Keratinocyte (primary cell): ENCODE measurements around the gene LRRC75B. TPM values are rescaled to one million over a fixed set of nuclear protein-coding genes. Genes with fewer than 3 reads are reported as not detected.

ENCODE experiments used
- DNase-seq: peaks from one replicate; pipeline ENCODE4 v3.0.0-alpha.2; 2011; ENCODE audit warnings: low read depth, missing footprints, low spot score
- FAIRE-seq: peaks from 2 replicates; lab custom pipeline; 2011; peaks lifted over from hg19 to GRCh38; lab: Jason Lieb, UNC
- H2AFZ ChIP-seq: 2 replicates; pipeline ENCODE4 v1.6.0; 2012; ENCODE audit warnings: low read length, control low read depth, inconsistent platforms; ENCODE audit not compliant: control insufficient read depth
- H3K27ac ChIP-seq: 2 replicates; pipeline ENCODE4 v1.5.1; 2011; ENCODE audit warnings: low read length; ENCODE audit not compliant: control insufficient read depth, insufficient read depth
- H3K27me3 ChIP-seq: 3 replicates; pipeline ENCODE4 v1.6.0; 2011; ENCODE audit warnings: low read length; ENCODE audit not compliant: control insufficient read depth, insufficient read depth; ENCODE audit errors: extremely low read depth
- H3K36me3 ChIP-seq, 2 experiments: 2 replicates in 1 of 2; 3 replicates in 1 of 2; pipeline ENCODE4 v1.5.1; 2011; ENCODE audit warnings: low read length in 2 of 2, mild to moderate bottlenecking in 1 of 2; ENCODE audit not compliant: control insufficient read depth in 2 of 2, insufficient read depth in 2 of 2; ENCODE audit errors: extremely low read depth in 1 of 2
- H3K4me1 ChIP-seq: 3 replicates; pipeline ENCODE4 v1.5.1; 2011; ENCODE audit warnings: low read length; ENCODE audit not compliant: control insufficient read depth, insufficient read depth; ENCODE audit errors: extremely low read depth
- H3K4me2 ChIP-seq: 3 replicates; pipeline ENCODE4 v1.6.0; 2011; ENCODE audit warnings: low read depth, low read length; ENCODE audit not compliant: control insufficient read depth, insufficient read depth; ENCODE audit errors: extremely low read depth
- H3K4me3 ChIP-seq, 3 experiments: fragments of 200-600 bp in 1 of 3; sonication (generic) in 1 of 3; 2 replicates in 2 of 3; 3 replicates in 1 of 3; pipeline ENCODE4 v1.5.1; 2011 to 2016; ENCODE audit warnings: low read length in 3 of 3, mild to moderate bottlenecking in 3 of 3, control low read depth in 2 of 3, inconsistent platforms in 1 of 3, low read depth in 1 of 3, mixed read lengths in 1 of 3, mixed run types in 1 of 3, moderate library complexity in 1 of 3; ENCODE audit not compliant: control insufficient read depth in 2 of 3, insufficient read depth in 2 of 3; ENCODE audit errors: extremely low read depth in 1 of 3
- H3K79me2 ChIP-seq: 2 replicates; pipeline ENCODE4 v1.6.0; 2012; ENCODE audit warnings: low read length; ENCODE audit not compliant: control insufficient read depth, insufficient read depth
- H3K9ac ChIP-seq: 3 replicates; pipeline ENCODE4 v1.6.0; 2011; ENCODE audit warnings: low read length; ENCODE audit not compliant: control insufficient read depth, insufficient read depth; ENCODE audit errors: extremely low read depth
- H3K9me1 ChIP-seq: 3 replicates; pipeline ENCODE4 v1.6.0; 2011; ENCODE audit warnings: low read length; ENCODE audit not compliant: control insufficient read depth, insufficient read depth; ENCODE audit errors: extremely low read depth
- H3K9me3 ChIP-seq: 2 replicates; pipeline ENCODE4 v1.5.1; 2012; ENCODE audit warnings: low read depth, low read length; ENCODE audit not compliant: control insufficient read depth
- H4K20me1 ChIP-seq: 3 replicates; pipeline ENCODE4 v1.6.0; 2011; ENCODE audit warnings: low read length; ENCODE audit not compliant: control insufficient read depth, insufficient read depth; ENCODE audit errors: extremely low read depth
- EZH2 ChIP-seq: IDR thresholded peaks from one replicate; pipeline ENCODE4 v1.6.1; 2012; ENCODE audit warnings: inconsistent platforms, mild to moderate bottlenecking, low read length, moderate library complexity
- dilution Hi-C: fragments of 300-500 bp; cut with MboI; formaldehyde crosslinking; loops from one replicate; pipeline ENCODE4 v1.7.0; 2020; ENCODE audit warnings: low sequenced_read_pairs; ENCODE audit not compliant: extremely low pct_ligation_motif_present
- polyA plus RNA-seq, 5 experiments: library from polyadenylated mRNA; depleted of rRNA in 3 of 5; stranded (reverse) in 3 of 5; stranded (forward) in 1 of 5; unstranded in 1 of 5; fragments of >200 nt; gene quantifications; 1 replicate in 1 of 5; 2 replicates in 3 of 5; 3 replicates in 1 of 5; pipeline versions ENCODE4 v1.2.1 to v1.2.3, GENCODE V29; 2011 to 2012; ENCODE audit warnings: missing spikeins in 2 of 5, low read depth in 1 of 5, low replicate concordance in 1 of 5
- TF ChIP-seq, protein P1 (sequence below), 3 experiments: IDR thresholded peaks in 1 of 3; conservative IDR thresholded peaks in 1 of 3; optimal IDR thresholded peaks in 1 of 3; 2 replicates in 2 of 3; 3 replicates in 1 of 3; pipeline versions ENCODE3 to v1.5.1; 2011; ENCODE audit warnings: low read length in 3 of 3, mild to moderate bottlenecking in 3 of 3, moderate library complexity in 2 of 3, control low read depth in 1 of 3, inconsistent platforms in 1 of 3; ENCODE audit not compliant: insufficient read depth in 2 of 3; ENCODE audit errors: extremely low read depth in 1 of 3

Gene LRRC75B
- polyA plus RNA-seq, 1 donor (not counting 4 experiments of a cell fraction or from before 2014, with no cell fraction given), result 4.3 TPM

DNA sequence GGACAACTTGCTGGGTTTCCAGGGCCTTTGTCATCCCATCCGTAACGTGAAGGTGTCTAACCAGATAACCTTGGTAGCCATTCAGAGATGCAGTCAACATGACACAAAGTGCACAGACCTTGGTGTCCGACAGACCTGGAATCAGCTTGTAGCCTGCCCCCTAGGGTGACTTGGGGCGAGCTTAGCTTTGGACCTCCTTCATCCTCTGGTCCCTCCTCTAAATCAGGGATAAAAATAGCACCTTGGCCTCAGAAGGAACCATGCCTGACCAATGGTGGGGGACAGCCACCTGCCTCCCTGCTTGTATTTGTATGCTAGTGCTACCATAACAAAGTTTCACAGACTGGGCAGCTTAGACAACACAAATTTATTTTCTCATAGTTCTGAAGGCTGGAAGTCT is 33.4 kb downstream of the LRRC75B start:
- no peak overlapping the region for H3K9ac ChIP-seq
- no peaks in the 10 kb centered on the region for H3K27me3 ChIP-seq
- no peak overlapping the region for H3K4me3 ChIP-seq
- no peak overlapping the region for H3K27ac ChIP-seq
- H3K9me1 ChIP-seq, result peaks cover 4% of the 10 kb centered on the region
- H3K4me1 ChIP-seq, result peaks cover 11% of the 10 kb centered on the region
- no peak overlapping the region for H3K4me2 ChIP-seq
- no peak for TF ChIP-seq EZH2
- TF ChIP-seq, protein P1, sequence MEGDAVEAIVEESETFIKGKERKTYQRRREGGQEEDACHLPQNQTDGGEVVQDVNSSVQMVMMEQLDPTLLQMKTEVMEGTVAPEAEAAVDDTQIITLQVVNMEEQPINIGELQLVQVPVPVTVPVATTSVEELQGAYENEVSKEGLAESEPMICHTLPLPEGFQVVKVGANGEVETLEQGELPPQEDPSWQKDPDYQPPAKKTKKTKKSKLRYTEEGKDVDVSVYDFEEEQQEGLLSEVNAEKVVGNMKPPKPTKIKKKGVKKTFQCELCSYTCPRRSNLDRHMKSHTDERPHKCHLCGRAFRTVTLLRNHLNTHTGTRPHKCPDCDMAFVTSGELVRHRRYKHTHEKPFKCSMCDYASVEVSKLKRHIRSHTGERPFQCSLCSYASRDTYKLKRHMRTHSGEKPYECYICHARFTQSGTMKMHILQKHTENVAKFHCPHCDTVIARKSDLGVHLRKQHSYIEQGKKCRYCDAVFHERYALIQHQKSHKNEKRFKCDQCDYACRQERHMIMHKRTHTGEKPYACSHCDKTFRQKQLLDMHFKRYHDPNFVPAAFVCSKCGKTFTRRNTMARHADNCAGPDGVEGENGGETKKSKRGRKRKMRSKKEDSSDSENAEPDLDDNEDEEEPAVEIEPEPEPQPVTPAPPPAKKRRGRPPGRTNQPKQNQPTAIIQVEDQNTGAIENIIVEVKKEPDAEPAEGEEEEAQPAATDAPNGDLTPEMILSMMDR (optimal IDR thresholded peaks at IDR 0.05 in 1 of 3, IDR thresholded peaks at IDR 0.05 in 1 of 3, conservative IDR thresholded peaks at IDR 0.05 in 1 of 3; ENCODE audit: extremely low read depth in 1 of 3, insufficient read depth in 2 of 3, low read length in 3 of 3), result no peak
- peaks cover 84% of the 10 kb centered on the region for H3K79me2 ChIP-seq
- H3K9me3 ChIP-seq, result no peaks in the 10 kb centered on the region
- peaks cover 27 to 35% of the 10 kb centered on the region in 2 experiments for H3K36me3 ChIP-seq
- H4K20me1 ChIP-seq, result peaks cover 10% of the 10 kb centered on the region
- DNase-seq (no peak), FAIRE-seq (no peak)
- no peak overlapping the region for H2AFZ ChIP-seq
- dilution Hi-C loops, result no loop called here

DNA sequence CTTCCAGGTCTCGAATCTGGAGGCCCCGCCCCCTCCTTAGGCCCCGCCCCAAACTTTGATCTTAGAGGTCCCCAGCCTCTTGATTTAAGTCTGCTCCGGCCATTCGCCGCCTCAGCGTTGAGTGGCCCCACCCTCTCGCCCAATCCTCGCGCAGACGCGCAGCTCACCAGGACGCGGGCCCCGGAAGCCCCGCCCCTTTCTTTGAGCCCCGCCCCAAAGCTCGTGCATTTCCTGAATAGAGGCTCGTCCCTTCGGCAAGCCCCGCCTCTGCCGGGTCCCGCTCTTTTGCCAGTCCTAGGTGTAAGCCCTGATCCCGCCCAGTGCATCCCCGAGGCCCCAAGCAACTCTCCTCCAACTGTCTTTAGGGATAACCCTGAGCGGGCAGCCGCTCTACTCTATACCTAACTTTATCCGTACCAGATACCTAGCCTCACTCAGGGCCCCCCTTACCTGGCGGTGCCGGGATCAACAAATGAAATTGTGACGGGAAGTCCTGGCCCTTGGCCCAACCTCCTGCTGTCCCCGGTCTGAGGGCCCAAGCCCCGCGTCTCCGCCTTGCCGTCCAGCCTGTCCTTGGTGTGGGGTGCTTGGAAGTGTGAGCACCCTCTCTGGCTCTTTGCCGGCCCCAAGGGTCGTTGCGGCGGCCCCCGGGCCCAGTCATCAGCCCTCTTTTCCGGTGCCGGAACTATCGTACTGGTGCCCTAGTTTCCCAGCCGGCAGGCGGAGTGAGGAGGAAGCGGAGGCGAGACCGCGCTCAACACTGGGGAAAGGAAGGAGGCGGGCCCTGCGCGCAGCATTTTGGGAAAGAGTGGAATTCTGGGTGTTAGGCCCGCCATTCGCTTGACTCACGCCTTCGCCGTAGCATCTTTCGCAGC is 37.5 kb downstream of the LRRC75B start, which contains the start of gene SNRPD3:
SNRPD3 (plus strand) TSS at position 835 of the 875 bp plus-strand sequence. CDS start 1,676 bp downstream, outside the sequence.
- H3K9me3 ChIP-seq, result no peaks in the 10 kb centered on the region
- no peaks in the 10 kb centered on the region for H3K27me3 ChIP-seq
- peak within 1 kb of the TSS; percentile 99 for H3K4me2 ChIP-seq
- peak within 1 kb of the TSS; percentile 98 for H3K27ac ChIP-seq
- FAIRE-seq, result peak; percentile 74
- peak; percentile 94 for DNase-seq
- H3K9ac ChIP-seq, result peak within 1 kb of the TSS; percentile 99
- H3K4me1 ChIP-seq, result peaks cover 24% of the 10 kb centered on the region
- H2AFZ ChIP-seq, result peak within 1 kb of the TSS; percentile 98
- H3K9me1 ChIP-seq, result peaks cover 7% of the 10 kb centered on the region
- peaks cover 82% of the 10 kb centered on the region for H3K79me2 ChIP-seq
- H4K20me1 ChIP-seq, result no peaks in the 10 kb centered on the region
- TF ChIP-seq EZH2, result no peak
- TF ChIP-seq, protein P1 (optimal IDR thresholded peaks at IDR 0.05 in 1 of 3, IDR thresholded peaks at IDR 0.05 in 1 of 3, conservative IDR thresholded peaks at IDR 0.05 in 1 of 3; ENCODE audit: extremely low read depth in 1 of 3, insufficient read depth in 2 of 3, low read length in 3 of 3), result peak in 1 of 3 experiments; percentile 5
- peaks cover 15 to 33% of the 10 kb centered on the region in 2 experiments for H3K36me3 ChIP-seq
- dilution Hi-C loops, result no loop called here
- peak within 1 kb of the TSS; percentile 69 to 99 (median 87) for H3K4me3 ChIP-seq
